Transverse colon (tissue), 4 donors: ENCODE data around the gene MPPED1. TPM values are rescaled to one million over a fixed set of nuclear protein-coding genes. Genes with fewer than 3 reads are reported as not detected.

Source experiments
- DNase-seq: peaks from one replicate; pipeline ENCODE4 v3.0.0-alpha.2; 2019
- H3K27ac ChIP-seq, 4 donors: fragments of 200-600 bp; sonication (generic); 2 replicates each; pipeline ENCODE4 v1.5.1; 2016 to 2018; ENCODE audit warnings: inconsistent platforms in 4 of 4
- H3K27me3 ChIP-seq: fragments of 200-600 bp; sonication (generic); 2 replicates; pipeline ENCODE4 v1.5.1; 2017; ENCODE audit warnings: inconsistent platforms
- H3K36me3 ChIP-seq, 4 donors: fragments of 200-600 bp; sonication (generic); 2 replicates each; pipeline ENCODE4 v1.5.1; 2017 to 2019; ENCODE audit warnings: inconsistent platforms in 4 of 4
- H3K4me1 ChIP-seq, 4 donors: fragments of 200-600 bp; sonication (generic); 2 replicates each; pipeline ENCODE4 v1.5.1; 2017 to 2020; ENCODE audit warnings: inconsistent platforms in 4 of 4
- H3K4me3 ChIP-seq, 4 donors: fragments of 200-600 bp; sonication (generic); 1 replicate in 1 of 4; 2 replicates in 3 of 4; pipeline versions ENCODE4 v1.5.1 to v1.6.1; 2017 to 2019; ENCODE audit warnings: inconsistent platforms in 4 of 4
- H3K9me3 ChIP-seq, 2 donors: fragments of 200-600 bp; sonication (generic); 2 replicates each; pipeline ENCODE4 v1.5.1; 2017 to 2019; ENCODE audit warnings: inconsistent platforms in 2 of 2
- EP300 ChIP-seq: sonication (generic); formaldehyde crosslinking; IDR thresholded peaks from one replicate; pipeline ENCODE4 v1.6.1; 2017; ENCODE audit warnings: antibody characterized with exemption, low read depth
- POLR2A ChIP-seq: fragments of 450-650 bp; IDR thresholded peaks from one replicate; pipeline ENCODE4 v1.6.1; 2016; ENCODE audit warnings: antibody characterized with exemption, mild to moderate bottlenecking, moderate library complexity
- POLR2AphosphoS5 ChIP-seq, 3 donors: sonication (generic); formaldehyde crosslinking; IDR thresholded peaks; one replicate each; pipeline ENCODE4 v1.6.1; 2016; ENCODE audit warnings: antibody characterized with exemption in 3 of 3
- WGBS, 2 donors: methylation state at CpG; one replicate each; pipeline ENCODE4 v1.1.5; 2018; ENCODE audit warnings: low coverage in 1 of 2; 5-methylcytosine and 5-hydroxymethylcytosine counted together
- in situ Hi-C, 4 donors: fragments of 200-750 bp; cut with MboI; loops; one replicate each; pipeline versions ENCODE4 v1.15.0 to v1.15.1; 2017; ENCODE audit warnings: low sequenced_read_pairs in 3 of 4, low pct_ligation_motif_present in 1 of 4, low pct_unique_long_range_greater_than_20kb in 1 of 4
- intact Hi-C: fragments of 100-400 bp; cut with DNase I; formaldehyde crosslinking; loops from one replicate; pipeline ENCODE4 v1.15.1; 2023; ENCODE audit warnings: low total_unique reads
- total RNA-seq, 4 donors: library from RNA; depleted of rRNA; stranded (reverse); fragments of >200 nt; gene quantifications; one replicate each; pipeline ENCODE4 v1.1.0, GENCODE V29; 2016
- TF ChIP-seq, protein P1 (sequence below), 5 experiments: fragments of 200-600 bp in 3 of 5; fragments of 450-650 bp in 2 of 5; sonication (generic) in 3 of 5; IDR thresholded peaks; 1 replicate in 2 of 5; 2 replicates in 3 of 5; pipeline ENCODE4 v1.5.1; 2016 to 2017; ENCODE audit warnings: antibody characterized with exemption in 5 of 5, inconsistent platforms in 3 of 5, mild to moderate bottlenecking in 2 of 5, moderate library complexity in 1 of 5

The MPPED1 gene
- total RNA-seq, 4 donors from 2014 or later: not detected

DNA sequence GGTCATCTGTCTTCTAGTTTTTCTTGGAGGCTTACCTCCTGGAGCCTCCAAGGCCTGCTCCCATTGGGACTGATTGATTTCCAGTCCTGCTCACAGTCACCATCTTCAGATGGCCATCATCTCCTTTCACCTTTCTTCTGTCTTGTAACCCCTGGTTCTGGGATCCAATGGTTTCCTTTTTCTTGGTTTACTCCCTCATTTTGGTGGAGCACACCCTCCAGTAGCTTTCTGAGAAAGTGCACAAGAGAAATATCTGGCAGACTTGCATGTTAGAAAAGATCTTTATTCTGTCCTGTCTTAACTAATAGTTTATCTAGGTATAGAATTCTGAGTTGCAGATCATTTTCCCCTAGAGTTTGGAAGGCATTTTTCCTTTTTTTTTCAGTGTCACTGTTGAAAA, 50.9 kb downstream of the MPPED1 start:
- Histone ChIP-seq H3K4me3 (no peak overlapping the region), H3K4me1 (no peaks in the 10 kb centered on the region), H3K27me3 (peaks cover 11% of the 10 kb centered on the region), H3K9me3 (no peaks in the 10 kb centered on the region), H3K36me3 (no peaks in the 10 kb centered on the region), H3K27ac (no peak overlapping the region)
- intact Hi-C loops (no loop called here), in situ Hi-C loops (no loop called here)
- DNase-seq: no peak
- TF ChIP-seq EP300 (no peak), POLR2AphosphoS5 (IDR thresholded peaks at IDR 0.05) (no peak), POLR2A (no peak)
- TF ChIP-seq, protein P1, sequence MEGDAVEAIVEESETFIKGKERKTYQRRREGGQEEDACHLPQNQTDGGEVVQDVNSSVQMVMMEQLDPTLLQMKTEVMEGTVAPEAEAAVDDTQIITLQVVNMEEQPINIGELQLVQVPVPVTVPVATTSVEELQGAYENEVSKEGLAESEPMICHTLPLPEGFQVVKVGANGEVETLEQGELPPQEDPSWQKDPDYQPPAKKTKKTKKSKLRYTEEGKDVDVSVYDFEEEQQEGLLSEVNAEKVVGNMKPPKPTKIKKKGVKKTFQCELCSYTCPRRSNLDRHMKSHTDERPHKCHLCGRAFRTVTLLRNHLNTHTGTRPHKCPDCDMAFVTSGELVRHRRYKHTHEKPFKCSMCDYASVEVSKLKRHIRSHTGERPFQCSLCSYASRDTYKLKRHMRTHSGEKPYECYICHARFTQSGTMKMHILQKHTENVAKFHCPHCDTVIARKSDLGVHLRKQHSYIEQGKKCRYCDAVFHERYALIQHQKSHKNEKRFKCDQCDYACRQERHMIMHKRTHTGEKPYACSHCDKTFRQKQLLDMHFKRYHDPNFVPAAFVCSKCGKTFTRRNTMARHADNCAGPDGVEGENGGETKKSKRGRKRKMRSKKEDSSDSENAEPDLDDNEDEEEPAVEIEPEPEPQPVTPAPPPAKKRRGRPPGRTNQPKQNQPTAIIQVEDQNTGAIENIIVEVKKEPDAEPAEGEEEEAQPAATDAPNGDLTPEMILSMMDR (IDR thresholded peaks at IDR 0.05): no peak

DNA sequence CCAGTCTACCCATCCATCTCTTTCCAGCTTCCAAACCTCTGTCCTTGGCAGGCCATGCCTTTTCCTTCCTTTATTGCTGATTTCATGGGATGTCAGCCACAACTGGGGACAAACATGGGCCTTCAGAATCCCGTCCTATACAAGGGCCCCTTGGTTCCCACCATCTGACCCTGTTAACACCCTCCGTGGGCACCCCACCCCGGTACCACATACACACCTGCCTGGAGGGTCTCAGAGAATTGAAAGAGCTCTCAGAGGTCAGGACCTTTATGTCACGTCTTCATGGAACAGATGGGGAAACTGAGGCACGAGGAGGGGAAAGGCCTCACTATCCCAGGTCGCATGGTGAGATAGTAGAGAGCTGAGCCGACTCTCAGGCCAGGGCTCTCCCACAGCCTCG, 53.0 kb downstream of the MPPED1 start:
- no peak for DNase-seq
- Histone ChIP-seq H3K9me3 (no peaks in the 10 kb centered on the region), H3K4me1 (no peaks in the 10 kb centered on the region), H3K36me3 (no peaks in the 10 kb centered on the region), H3K27me3 (peaks cover 15% of the 10 kb centered on the region), H3K27ac (no peak overlapping the region), H3K4me3 (no peak overlapping the region)
- intact Hi-C loops: no loop called here
- whole genome bisulfite sequencing, 2 donors: 76 to 80% methylated on average over 1 to 8 of the region's 8 CpGs
- no peak for TF ChIP-seq POLR2AphosphoS5 (IDR thresholded peaks at IDR 0.05)
- TF ChIP-seq, protein P1 (IDR thresholded peaks at IDR 0.05): no peak
- in situ Hi-C loops: no loop called here

GRCh38 chr22:43465291-43466015, 53.6 kb downstream of the MPPED1 start:
- intact Hi-C loops (no loop called here), in situ Hi-C loops (no loop called here)
- H3K36me3 ChIP-seq: no peaks in the 10 kb centered on the region
- no peaks in the 10 kb centered on the region for H3K4me1 ChIP-seq
- H3K4me3 ChIP-seq: no peak overlapping the region
- H3K27ac ChIP-seq: no peak overlapping the region
- H3K9me3 ChIP-seq: no peaks in the 10 kb centered on the region
- peaks cover 15% of the 10 kb centered on the region for H3K27me3 ChIP-seq
- TF ChIP-seq POLR2AphosphoS5 (IDR thresholded peaks at IDR 0.05): no peak
- TF ChIP-seq POLR2A: no peak
- no peak for TF ChIP-seq EP300
- TF ChIP-seq, protein P1 (IDR thresholded peaks at IDR 0.05): no peak
- no peak for DNase-seq
- WGBS, 2 donors: 86 to 100% methylated on average over 1 to 23 of the region's 23 CpGs

DNA sequence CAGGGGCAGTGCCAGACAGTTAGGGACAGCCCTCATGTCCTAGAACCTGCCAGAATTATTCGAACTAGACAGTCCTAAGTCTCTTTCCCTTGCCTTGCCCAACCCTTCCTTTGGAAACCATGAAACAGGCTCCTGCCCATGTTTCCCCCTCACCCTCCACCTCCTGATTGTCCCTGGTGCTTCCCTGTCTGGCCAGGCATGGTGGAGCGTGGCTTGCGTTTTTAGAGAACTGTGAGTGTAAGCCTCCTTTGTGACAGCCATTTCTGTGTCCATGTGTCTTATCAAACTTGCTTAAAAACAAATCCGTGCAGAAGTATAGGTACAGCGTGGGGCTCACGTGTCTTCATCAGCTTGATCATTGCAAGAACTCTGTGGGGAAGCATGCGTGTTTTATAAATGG, 54.9 kb downstream of the MPPED1 start:
- Histone ChIP-seq H3K36me3 (no peaks in the 10 kb centered on the region), H3K9me3 (no peaks in the 10 kb centered on the region), H3K4me3 (no peak overlapping the region), H3K4me1 (no peaks in the 10 kb centered on the region), H3K27ac (no peak overlapping the region), H3K27me3 (peaks cover 18% of the 10 kb centered on the region)
- 57 to 75% methylated on average over 4 to 7 of the region's 7 CpGs for WGBS, 2 donors
- TF ChIP-seq, protein P1 (IDR thresholded peaks at IDR 0.05): no peak
- TF ChIP-seq EP300: no peak
- no peak for TF ChIP-seq POLR2AphosphoS5 (IDR thresholded peaks at IDR 0.05)
- no peak for TF ChIP-seq POLR2A
- in situ Hi-C loops: no loop called here
- intact Hi-C loops: no loop called here
- DNase-seq: no peak
